Measurements from ENCODE around the gene KLHDC4.

The KLHDC4 gene

GRCh38 chr16:87667946-87668345 lies 97.8 kb downstream of the KLHDC4 start:
- Histone ChIP-seq H3K4me2 (no peak overlapping the region), H4K20me1 (ENCODE audit: insufficient read depth) (no peaks in the 10 kb centered on the region), H3K4me1 (ENCODE audit: low read depth, poor library complexity, severe bottlenecking) (no peaks in the 10 kb centered on the region), H2AFZ (ENCODE audit: low read depth) (no peak overlapping the region), H3K79me2 (ENCODE audit: insufficient read depth, low read depth) (no peaks in the 10 kb centered on the region), H3K9ac (no peak overlapping the region), H3K36me3 (ENCODE audit: insufficient read depth) (no peaks in the 10 kb centered on the region), H3K27me3 (ENCODE audit: insufficient read depth, low read depth) (peaks cover 96% of the 10 kb centered on the region), H3K4me3 (IDR thresholded peaks at IDR 0.05; ENCODE audit: insufficient read depth, low read depth, low read length) (no peak overlapping the region), H3K27ac (no peak overlapping the region)
- no peak for TF ChIP-seq CTCF (conservative IDR thresholded peaks at IDR 0.05; ENCODE audit: low read depth, low read length)

- TF ChIP-seq CTCF (conservative IDR thresholded peaks at IDR 0.05; ENCODE audit: low read depth, low read length) = no peak
- H4K20me1 ChIP-seq (ENCODE audit: insufficient read depth) = no peaks in the 10 kb centered on the region
- H3K4me3 ChIP-seq (IDR thresholded peaks at IDR 0.05; ENCODE audit: insufficient read depth, low read depth, low read length) = no peak overlapping the region
- no peaks in the 10 kb centered on the region for H3K79me2 ChIP-seq (ENCODE audit: insufficient read depth, low read depth)
- no peak overlapping the region for H3K9ac ChIP-seq
- H3K36me3 ChIP-seq (ENCODE audit: insufficient read depth) = no peaks in the 10 kb centered on the region
- H3K4me1 ChIP-seq (ENCODE audit: low read depth, poor library complexity, severe bottlenecking) = no peaks in the 10 kb centered on the region
- H3K4me2 ChIP-seq = no peak overlapping the region
- no peak overlapping the region for H2AFZ ChIP-seq (ENCODE audit: low read depth)
- no peak overlapping the region for H3K27ac ChIP-seq
- H3K27me3 ChIP-seq (ENCODE audit: insufficient read depth, low read depth) = peaks cover 96% of the 10 kb centered on the region
These were observed 98.3 kb downstream of the KLHDC4 start for GRCh38 chr16:87667443-87667842.

- peaks cover 97% of the 10 kb centered on the region for H3K27me3 ChIP-seq (ENCODE audit: insufficient read depth, low read depth)
- no peak overlapping the region for H3K4me2 ChIP-seq
These were observed 98.9 kb downstream of the KLHDC4 start for GRCh38 chr16:87666919-87667318.

GRCh38 chr16:87665193-87665592 lies 100.6 kb downstream of the KLHDC4 start:
- H3K79me2 ChIP-seq (ENCODE audit: insufficient read depth, low read depth) = no peaks in the 10 kb centered on the region
- H3K27ac ChIP-seq = no peak overlapping the region

More at GRCh38 chr16:87666919-87667318, 98.9 kb downstream of the KLHDC4 start:
- Histone ChIP-seq H4K20me1 (ENCODE audit: insufficient read depth) (no peaks in the 10 kb centered on the region), H2AFZ (ENCODE audit: low read depth) (no peak overlapping the region), H3K9ac (no peak overlapping the region), H3K4me1 (ENCODE audit: low read depth, poor library complexity, severe bottlenecking) (no peaks in the 10 kb centered on the region), H3K4me3 (IDR thresholded peaks at IDR 0.05; ENCODE audit: insufficient read depth, low read depth, low read length) (no peak overlapping the region), H3K36me3 (ENCODE audit: insufficient read depth) (no peaks in the 10 kb centered on the region), H3K79me2 (ENCODE audit: insufficient read depth, low read depth) (no peaks in the 10 kb centered on the region), H3K27ac (no peak overlapping the region)
- no peak for TF ChIP-seq CTCF (conservative IDR thresholded peaks at IDR 0.05; ENCODE audit: low read depth, low read length)

More at GRCh38 chr16:87665193-87665592, 100.6 kb downstream of the KLHDC4 start:
- Histone ChIP-seq H3K9ac (no peak overlapping the region), H3K4me2 (no peak overlapping the region), H4K20me1 (ENCODE audit: insufficient read depth) (no peaks in the 10 kb centered on the region), H3K4me3 (IDR thresholded peaks at IDR 0.05; ENCODE audit: insufficient read depth, low read depth, low read length) (no peak overlapping the region), H3K36me3 (ENCODE audit: insufficient read depth) (no peaks in the 10 kb centered on the region), H2AFZ (ENCODE audit: low read depth) (no peak overlapping the region), H3K4me1 (ENCODE audit: low read depth, poor library complexity, severe bottlenecking) (no peaks in the 10 kb centered on the region), H3K27me3 (ENCODE audit: insufficient read depth, low read depth) (peaks cover 99% of the 10 kb centered on the region)
- TF ChIP-seq CTCF (conservative IDR thresholded peaks at IDR 0.05; ENCODE audit: low read depth, low read length) = no peak

Data from KMS-11 (cell line).